Breast epithelium (tissue), 3 donors: Measurements from ENCODE around the gene DOK5.

Experiments used
- POLR2A ChIP-seq: fragments of 450-650 bp; IDR thresholded peaks from one replicate; pipeline ENCODE4 v1.6.1; 2016; ENCODE audit warnings: antibody characterized with exemption, mild to moderate bottlenecking, moderate library complexity
- POLR2AphosphoS5 ChIP-seq, 3 donors: sonication (generic); formaldehyde crosslinking; IDR thresholded peaks; one replicate each; pipeline ENCODE4 v1.6.1; 2017; ENCODE audit warnings: antibody characterized with exemption in 3 of 3
- TF ChIP-seq, protein P1 (sequence below), 3 donors: fragments of 450-650 bp; IDR thresholded peaks; one replicate each; pipeline ENCODE4 v1.5.1; 2016 to 2017; ENCODE audit warnings: antibody characterized with exemption in 3 of 3, mild to moderate bottlenecking in 3 of 3, moderate library complexity in 3 of 3

DNA sequence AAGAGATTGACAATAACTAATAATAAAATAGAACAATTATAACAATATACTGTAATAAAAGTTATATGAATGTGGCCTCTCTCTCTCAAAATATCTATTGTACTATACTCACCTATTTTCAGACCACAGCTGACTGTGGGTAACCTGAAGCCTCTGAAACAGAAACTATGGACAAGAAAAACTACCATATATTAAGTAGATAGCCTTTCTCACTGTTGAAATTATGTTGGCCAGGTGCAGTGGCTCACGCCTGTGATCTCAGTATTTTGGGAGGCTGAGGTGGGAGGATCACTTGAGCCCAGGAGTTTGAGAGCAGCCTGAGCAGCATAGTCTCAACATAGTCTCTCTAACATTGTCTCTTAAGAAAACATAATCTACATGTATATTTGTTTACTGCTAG is 89.9 kb downstream of the DOK5 start:
- TF ChIP-seq POLR2A (no peak), POLR2AphosphoS5 (IDR thresholded peaks at IDR 0.05) (no peak)
- TF ChIP-seq, protein P1, sequence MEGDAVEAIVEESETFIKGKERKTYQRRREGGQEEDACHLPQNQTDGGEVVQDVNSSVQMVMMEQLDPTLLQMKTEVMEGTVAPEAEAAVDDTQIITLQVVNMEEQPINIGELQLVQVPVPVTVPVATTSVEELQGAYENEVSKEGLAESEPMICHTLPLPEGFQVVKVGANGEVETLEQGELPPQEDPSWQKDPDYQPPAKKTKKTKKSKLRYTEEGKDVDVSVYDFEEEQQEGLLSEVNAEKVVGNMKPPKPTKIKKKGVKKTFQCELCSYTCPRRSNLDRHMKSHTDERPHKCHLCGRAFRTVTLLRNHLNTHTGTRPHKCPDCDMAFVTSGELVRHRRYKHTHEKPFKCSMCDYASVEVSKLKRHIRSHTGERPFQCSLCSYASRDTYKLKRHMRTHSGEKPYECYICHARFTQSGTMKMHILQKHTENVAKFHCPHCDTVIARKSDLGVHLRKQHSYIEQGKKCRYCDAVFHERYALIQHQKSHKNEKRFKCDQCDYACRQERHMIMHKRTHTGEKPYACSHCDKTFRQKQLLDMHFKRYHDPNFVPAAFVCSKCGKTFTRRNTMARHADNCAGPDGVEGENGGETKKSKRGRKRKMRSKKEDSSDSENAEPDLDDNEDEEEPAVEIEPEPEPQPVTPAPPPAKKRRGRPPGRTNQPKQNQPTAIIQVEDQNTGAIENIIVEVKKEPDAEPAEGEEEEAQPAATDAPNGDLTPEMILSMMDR (IDR thresholded peaks at IDR 0.05): no peak
